Retinal pigment epithelial cell (primary cell): ENCODE results near the gene PLXNC1.

Source experiments
- DNase-seq: peaks from one replicate; pipeline ENCODE4 v3.0.0-alpha.2; 2010; ENCODE audit warnings: low read depth
- H3K4me3 ChIP-seq: 2 replicates; pipeline ENCODE4 v1.5.1; 2011; ENCODE audit warnings: mild to moderate bottlenecking, low read length, control low read depth, moderate library complexity
- TF ChIP-seq, protein P1 (sequence below): conservative IDR thresholded peaks from 2 replicates; pipeline ENCODE4 v1.5.1; 2011; ENCODE audit warnings: low read depth, low read length, control low read depth, inconsistent platforms

PLXNC1 gene

DNA sequence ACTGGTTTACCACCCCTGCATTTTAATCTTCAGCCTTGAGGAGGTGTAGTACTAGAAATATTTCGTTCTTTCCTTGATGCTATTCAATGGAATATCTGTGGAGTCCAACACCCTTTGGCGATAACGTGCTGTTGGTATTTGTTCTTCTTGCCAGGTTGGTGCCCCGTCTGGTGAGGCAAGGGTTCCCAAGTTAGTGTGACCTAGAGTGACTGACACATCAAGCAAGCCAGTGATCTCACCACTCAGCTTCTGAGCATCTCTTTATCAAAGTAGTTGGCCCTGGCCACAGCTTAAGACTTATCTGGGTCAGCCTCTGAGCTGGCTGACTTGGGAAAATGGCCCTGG is 60.2 kb downstream of the PLXNC1 start:
- TF ChIP-seq, protein P1, sequence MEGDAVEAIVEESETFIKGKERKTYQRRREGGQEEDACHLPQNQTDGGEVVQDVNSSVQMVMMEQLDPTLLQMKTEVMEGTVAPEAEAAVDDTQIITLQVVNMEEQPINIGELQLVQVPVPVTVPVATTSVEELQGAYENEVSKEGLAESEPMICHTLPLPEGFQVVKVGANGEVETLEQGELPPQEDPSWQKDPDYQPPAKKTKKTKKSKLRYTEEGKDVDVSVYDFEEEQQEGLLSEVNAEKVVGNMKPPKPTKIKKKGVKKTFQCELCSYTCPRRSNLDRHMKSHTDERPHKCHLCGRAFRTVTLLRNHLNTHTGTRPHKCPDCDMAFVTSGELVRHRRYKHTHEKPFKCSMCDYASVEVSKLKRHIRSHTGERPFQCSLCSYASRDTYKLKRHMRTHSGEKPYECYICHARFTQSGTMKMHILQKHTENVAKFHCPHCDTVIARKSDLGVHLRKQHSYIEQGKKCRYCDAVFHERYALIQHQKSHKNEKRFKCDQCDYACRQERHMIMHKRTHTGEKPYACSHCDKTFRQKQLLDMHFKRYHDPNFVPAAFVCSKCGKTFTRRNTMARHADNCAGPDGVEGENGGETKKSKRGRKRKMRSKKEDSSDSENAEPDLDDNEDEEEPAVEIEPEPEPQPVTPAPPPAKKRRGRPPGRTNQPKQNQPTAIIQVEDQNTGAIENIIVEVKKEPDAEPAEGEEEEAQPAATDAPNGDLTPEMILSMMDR = no peak
- H3K4me3 ChIP-seq = no peak overlapping the region
- no peak for DNase-seq

DNA sequence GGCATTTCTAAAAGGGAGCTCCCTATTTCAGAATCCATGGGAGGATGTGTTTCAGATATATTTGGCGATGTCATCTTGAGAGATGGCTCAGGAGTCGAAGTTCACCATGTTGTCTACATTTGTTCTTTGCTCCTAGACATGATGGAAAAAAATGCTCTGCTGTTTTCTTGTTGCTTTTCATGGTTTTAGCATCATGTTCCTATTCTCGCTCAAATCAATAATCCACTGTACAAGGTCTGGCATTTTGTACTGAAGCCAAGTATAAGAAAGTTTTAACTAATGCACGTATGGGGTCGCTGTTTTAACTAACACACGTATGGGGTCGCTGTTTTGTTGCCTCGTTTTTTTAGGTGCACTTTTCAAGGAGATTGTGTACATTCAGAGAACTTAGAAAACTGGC is 60.9 kb downstream of the PLXNC1 start:
- DNase-seq = no peak
- TF ChIP-seq, protein P1 = no peak
- no peak overlapping the region for H3K4me3 ChIP-seq

DNA sequence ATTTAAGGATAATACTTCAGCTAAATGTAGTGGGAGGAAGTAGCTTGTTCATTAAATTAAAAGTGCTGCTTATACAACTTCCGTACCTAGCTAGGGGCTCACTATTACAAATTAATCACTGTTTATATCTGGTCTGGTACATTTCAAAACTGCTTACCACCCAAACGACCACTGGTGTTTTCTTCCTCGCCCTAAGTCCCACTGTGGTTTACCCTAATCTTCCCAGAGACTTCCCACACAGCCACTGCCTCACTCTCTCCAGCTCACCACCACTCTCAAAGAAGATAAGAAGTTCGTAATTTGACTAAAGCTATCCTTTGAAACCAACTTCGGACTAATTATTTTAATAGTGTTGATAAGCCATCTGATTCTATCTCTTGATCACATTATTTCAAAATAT is 62.6 kb downstream of the PLXNC1 start:
- DNase-seq = no peak
- TF ChIP-seq, protein P1 = no peak
- no peak overlapping the region for H3K4me3 ChIP-seq

DNA sequence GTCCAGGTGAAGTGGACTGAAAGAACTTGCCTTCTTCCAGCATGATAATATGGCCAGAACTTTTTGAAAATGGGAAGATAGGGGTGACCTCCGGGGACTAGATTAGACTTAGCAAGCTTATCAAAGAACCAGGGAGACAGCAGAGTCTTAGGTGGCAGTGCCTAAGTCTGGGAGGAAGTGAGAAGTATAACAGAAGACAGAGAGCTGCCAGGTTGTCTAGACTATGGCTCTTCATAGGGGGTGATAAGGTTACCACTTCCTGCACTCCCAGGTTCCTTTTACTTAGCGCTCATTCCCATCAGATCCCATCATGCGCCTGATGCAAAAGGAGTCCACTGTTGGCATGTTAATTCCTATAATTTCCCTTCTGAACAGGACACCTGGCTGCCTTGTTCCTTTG is 69.9 kb downstream of the PLXNC1 start:
- DNase-seq = no peak
- TF ChIP-seq, protein P1 = no peak
- H3K4me3 ChIP-seq = no peak overlapping the region

DNA sequence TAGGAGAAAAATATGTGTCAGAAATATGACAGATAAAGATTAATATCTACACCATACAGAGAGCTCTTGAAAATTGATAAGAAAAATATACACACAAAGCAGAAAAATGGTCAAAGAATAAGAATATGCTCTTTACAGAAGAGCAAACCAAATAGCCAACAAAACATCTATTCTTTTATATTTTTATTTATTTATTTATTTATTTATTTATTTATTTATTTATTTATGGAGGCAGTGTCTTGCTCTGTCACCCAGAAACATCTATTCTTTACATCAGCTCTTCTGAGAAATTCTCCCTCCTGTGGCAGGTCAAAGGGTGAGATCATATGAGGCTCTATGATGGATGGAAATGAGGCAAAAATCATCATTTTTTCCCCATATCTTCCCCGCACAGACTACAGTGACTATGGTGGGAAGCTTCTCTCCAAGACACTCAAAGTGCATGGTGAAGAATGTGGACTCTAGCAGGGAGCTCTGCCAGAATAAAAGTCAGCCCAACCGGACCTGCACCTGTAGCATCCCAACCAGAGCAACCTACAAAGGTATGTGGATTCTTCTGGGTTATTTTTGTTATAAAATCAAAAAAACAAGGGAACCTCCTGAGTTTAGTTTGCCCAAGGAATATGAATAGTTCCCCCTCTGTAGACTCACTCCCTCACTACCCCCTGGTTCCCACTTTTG is 71.4 kb downstream of the PLXNC1 start:
- no peak overlapping the region for H3K4me3 ChIP-seq
- no peak for DNase-seq
- TF ChIP-seq, protein P1 = no peak

DNA sequence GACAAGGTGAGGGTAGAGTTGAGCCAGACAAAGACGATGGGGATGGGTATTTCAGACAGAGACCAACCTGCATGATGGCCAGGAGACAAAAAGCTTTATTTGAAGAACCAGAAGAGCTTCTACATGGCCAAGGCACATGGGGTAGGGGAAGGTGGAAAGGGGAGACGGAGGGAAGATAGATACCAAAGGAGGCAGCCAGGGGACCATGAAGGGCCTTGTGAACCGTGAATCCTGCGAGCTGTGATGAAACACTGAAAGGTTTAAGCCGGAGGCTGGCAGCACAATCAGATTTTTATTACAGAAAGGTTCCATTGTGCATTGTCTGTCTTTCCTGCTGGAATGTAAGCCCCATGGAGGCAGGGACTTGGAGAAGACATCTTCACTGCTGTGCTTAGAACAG is 72.4 kb downstream of the PLXNC1 start:
- TF ChIP-seq, protein P1 = no peak
- DNase-seq = no peak
- H3K4me3 ChIP-seq = no peak overlapping the region

DNA sequence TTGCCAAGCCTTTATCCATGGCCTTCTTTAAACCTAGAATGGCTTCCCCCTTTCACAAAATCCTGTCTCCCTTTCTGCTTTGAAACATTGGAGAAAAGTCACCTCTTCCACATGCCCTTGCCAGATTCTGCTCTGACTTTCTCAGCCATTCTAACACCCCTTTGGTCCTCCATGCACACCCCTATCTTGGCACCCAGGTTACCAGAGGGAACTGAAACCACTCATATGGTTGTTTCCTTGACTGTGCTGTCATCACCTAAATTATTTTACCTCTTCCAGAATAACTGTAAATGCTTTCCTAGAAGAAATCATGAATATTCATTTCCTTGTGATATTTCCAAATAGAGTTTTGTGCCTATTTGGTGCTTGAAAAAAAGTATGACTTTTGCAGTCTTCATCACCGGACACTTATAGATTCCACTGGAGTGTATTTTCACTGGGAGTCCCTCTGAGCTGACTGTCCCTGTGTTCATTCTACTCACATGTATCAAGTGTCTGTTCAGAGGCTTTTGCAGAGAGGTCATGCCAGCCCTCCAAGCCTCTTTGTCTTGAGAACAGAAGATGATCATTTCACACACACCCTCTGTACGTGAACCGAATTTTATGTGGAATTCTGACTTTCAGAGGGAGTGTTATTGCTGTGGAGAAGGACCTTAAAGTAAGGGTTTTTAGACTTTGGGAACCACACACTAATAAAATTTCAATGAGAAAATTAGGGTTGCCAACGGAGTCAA is 74.1 kb downstream of the PLXNC1 start:
- H3K4me3 ChIP-seq = no peak overlapping the region
- DNase-seq = no peak
- TF ChIP-seq, protein P1 = no peak
